Fibroblast of pulmonary artery (primary cell): ENCODE measurements around the gene CEND1.

Source experiments
- DNase-seq: peaks from one replicate; pipeline ENCODE4 v3.0.0-alpha.2; 2010; ENCODE audit warnings: low read depth
- H3K4me3 ChIP-seq: replicated peaks from 2 replicates; pipeline ENCODE4 v1.5.1; 2011; ENCODE audit warnings: low read depth, mild to moderate bottlenecking, control low read depth, low read length, moderate library complexity
- TF ChIP-seq, protein P1 (sequence below): IDR thresholded peaks from 2 replicates; pipeline ENCODE4 v1.5.1; 2011; ENCODE audit warnings: mild to moderate bottlenecking, control low read depth, low read length, inconsistent platforms; ENCODE audit errors: missing control alignments

CEND1 gene

DNA sequence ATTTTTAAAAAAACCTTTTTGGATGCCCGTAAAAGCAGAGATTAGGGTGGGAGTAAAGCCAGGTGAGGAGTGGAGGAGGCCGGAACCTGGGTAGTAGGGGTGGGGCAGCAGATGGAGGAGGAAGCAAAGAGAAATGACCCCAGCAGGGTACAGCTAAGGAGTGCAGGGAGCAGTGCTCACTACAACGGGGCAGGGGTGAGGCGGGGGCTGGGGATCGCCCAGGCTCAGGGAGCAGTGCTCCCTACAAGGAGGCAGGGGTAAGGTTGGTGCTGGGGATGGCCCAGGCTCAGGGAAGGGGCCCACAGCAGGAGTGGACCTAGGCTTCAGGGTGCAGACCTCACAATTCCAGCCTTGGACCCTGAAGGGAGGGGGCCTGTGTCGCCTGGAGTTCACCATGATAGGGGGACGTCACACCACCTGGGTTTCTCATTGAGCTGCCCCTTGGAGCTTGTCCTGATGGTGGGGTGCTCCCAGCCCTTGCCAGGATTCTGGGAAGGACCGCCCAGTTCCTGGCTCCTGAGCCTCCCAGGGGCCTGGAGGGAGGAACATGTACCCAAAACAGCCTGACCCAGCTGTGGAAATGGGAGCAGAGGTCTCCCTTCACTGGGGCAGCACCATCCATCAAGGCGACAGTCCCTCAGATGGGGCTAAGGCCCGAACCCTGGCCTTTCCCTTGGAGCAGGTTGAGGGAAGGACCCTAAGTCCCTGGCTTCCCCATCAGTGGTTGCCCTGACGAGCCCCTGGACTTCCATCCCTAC, 26.0 kb upstream of the CEND1 start:
- H3K4me3 ChIP-seq, result no peak overlapping the region
- TF ChIP-seq, protein P1, sequence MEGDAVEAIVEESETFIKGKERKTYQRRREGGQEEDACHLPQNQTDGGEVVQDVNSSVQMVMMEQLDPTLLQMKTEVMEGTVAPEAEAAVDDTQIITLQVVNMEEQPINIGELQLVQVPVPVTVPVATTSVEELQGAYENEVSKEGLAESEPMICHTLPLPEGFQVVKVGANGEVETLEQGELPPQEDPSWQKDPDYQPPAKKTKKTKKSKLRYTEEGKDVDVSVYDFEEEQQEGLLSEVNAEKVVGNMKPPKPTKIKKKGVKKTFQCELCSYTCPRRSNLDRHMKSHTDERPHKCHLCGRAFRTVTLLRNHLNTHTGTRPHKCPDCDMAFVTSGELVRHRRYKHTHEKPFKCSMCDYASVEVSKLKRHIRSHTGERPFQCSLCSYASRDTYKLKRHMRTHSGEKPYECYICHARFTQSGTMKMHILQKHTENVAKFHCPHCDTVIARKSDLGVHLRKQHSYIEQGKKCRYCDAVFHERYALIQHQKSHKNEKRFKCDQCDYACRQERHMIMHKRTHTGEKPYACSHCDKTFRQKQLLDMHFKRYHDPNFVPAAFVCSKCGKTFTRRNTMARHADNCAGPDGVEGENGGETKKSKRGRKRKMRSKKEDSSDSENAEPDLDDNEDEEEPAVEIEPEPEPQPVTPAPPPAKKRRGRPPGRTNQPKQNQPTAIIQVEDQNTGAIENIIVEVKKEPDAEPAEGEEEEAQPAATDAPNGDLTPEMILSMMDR, result no peak
- DNase-seq, result no peak

DNA sequence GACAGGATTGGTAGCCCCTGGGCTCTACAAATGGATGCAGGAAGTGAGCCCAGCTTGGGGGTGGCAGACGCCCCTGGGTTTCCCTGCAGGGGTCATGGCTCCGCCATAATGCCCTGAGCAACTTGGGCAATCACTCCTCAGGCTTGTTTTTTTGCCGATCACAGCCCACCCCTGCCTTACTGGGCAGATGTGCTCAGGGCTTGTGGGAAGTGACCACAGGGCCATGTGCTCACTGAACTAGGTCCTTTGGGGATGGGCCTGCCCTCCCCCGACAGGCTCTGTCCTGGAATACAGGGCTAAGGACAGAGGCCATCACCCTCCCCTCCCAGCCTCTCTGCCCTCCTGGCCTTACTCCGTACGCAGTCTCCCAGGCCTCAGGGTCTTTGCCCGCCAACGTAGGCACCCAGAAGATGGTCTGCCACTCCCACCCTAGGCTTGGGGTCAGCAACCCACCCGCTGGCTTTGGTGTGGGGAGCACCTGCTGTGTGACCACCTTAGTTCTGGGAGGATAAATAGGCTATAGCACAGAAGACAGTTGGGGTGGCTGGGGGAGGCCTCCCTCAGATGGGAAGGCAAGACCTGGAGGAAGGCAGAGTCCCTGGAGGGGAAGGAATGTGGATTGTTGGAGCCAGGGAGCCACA, 23.7 kb upstream of the CEND1 start:
- DNase-seq, result no peak

DNA sequence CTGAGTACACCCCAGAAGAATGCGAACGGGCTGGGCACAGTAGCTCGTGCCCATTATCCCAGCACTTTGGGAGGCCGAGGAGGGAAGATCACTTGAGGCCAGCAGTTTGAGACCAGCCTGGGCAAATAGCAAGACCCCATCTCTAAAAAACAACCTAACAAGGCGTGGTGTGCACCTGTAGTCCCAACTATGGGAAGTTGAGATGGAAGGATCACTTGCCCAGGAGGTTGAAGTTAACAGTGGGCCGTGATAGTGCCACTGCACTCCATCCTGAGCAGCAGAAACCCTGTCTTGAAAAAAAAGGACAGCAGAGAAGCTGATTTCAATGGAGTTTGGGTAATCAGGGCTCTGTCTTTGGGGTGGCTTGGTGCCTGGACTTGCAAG, 23.2 kb upstream of the CEND1 start:
- H3K4me3 ChIP-seq, result no peak overlapping the region
- DNase-seq, result no peak

More for the DNA sequence above, 23.7 kb upstream of the CEND1 start:
- H3K4me3 ChIP-seq, result no peak overlapping the region
- TF ChIP-seq, protein P1, result no peak

DNA sequence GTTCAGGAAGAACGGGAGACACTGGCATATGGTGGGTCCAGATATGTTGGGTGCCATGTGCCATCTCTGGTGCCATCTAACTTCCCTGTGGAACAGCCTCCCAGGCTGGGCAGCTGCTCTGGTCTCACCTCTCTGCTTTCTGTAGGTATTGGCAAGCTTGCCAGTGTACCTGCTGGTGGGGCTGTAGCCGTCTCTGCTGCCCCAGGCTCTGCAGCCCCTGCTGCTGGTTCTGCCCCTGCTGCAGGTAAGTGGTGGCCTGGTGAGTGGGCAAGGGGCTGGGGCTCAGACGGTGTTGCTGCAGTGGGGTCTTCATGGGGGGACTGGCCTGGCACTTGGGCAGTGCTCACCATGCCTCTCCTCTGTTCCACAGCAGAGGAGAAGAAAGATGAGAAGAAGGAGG, 22.5 kb upstream of the CEND1 start:
- TF ChIP-seq, protein P1, result no peak
- DNase-seq, result no peak
- no peak overlapping the region for H3K4me3 ChIP-seq

More for the DNA sequence above, 23.2 kb upstream of the CEND1 start:
- TF ChIP-seq, protein P1, result no peak

DNA sequence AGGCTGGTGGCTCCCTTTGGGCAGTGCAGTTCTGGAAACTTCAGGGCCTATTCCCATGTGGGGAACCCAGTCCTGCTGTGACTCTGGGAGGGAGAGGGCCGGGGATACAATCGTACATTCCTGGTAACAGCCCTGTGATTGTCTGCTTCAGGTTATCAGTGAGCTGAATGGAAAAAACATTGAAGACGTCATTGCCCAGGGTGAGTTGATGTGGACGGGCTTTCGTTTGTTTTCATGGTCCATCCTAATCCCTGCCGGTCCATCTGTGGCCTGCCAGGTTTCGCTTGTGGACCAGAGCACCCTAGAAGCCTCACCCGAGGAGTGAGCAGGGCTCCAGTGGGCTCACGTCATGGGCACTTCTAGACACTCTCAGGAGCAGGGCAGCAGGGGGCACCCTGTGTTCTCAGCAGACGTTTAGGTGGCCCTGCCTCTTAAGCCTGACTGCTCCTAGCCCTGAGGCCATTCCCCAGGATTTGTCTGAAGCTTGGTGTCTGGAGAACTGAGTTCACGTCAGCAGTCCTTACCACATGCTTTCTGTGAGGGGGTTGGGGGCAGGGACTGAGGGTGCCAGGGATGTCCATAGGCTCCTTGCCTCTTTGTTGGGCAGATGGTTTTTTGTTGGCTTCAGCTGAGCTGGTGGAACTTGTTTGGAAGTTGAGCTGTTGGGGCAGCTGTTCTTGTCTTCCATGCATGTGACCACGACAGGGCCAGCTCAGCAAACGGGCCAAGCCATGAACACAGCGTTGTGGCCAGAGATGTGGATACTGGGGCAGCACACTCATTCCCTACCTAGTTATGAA, 21.8 kb upstream of the CEND1 start:
- peak; percentile 37 for DNase-seq
- peak overlapping the region; percentile 90 for H3K4me3 ChIP-seq
- TF ChIP-seq, protein P1, result no peak

DNA sequence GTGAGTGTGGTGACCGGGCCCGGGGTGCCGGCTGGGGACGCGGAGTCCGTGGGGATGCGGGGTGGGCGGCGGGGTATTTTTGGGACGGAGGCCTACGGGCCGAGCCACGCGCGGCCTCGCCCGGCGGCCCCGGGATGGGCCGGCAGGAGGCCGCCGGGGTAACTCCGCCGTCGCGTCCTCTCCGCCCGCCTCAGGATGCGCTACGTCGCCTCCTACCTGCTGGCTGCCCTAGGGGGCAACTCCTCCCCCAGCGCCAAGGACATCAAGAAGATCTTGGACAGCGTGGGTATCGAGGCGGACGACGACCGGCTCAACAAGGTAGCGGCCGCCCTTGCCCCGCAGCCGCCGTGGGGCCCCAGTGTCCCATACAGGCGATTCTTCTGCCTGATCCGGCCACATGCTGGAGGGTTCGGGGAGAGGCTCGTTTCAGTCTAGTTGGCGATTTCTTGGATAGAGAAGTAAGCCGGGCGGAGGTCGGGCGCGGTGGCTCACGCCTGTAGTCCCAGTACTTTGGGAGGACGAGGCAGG, 20.2 kb upstream of the CEND1 start:
- H3K4me3 ChIP-seq, result peak overlapping the region; percentile 90
- TF ChIP-seq, protein P1, result no peak
- no peak for DNase-seq
